Measurements from ENCODE around the gene LRRC61.
"Not testable (repeated sequence)": the region's sequence is repeated elsewhere in the genome, so short reads cannot be mapped to it uniquely, and the experiment has no call there.

Gene LRRC61

DNA sequence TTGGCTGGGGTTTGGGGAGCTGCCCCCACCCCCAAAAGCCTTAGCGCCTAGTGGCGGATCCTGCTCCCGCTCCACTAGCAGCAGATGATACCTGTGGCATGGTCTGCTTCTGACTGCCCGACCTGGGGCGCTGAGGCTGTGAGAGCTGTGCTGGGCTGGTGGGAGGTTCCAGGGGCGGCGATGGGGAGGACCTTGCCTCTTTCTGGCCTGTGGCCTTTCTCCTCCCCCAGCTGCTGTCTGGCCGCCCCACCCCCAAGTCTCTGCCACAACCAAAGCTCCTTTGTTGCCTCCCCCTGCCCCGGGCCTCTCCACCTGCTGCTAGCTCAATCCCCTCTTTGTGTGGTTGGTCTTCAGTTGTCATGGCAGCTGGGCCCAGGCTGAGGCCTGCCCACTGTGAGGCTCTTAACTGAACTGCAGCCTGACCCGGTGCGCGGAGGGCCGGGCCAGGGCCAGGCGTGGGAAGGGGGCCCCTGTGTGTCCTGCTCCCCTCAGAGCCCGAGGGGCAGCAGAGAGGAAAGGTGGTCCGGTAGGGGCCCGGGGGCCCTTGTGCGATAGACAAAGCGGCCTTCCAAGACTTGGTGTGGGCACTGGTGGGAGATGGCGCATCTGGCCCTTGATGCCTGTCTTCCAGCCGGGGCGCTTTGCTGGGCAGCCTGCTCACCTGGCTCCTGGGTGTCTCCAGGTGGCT is 60.7 kb downstream of the LRRC61 start:
- DNase-seq (ENCODE audit: low read depth, low spot score), result peak; percentile 51

DNA sequence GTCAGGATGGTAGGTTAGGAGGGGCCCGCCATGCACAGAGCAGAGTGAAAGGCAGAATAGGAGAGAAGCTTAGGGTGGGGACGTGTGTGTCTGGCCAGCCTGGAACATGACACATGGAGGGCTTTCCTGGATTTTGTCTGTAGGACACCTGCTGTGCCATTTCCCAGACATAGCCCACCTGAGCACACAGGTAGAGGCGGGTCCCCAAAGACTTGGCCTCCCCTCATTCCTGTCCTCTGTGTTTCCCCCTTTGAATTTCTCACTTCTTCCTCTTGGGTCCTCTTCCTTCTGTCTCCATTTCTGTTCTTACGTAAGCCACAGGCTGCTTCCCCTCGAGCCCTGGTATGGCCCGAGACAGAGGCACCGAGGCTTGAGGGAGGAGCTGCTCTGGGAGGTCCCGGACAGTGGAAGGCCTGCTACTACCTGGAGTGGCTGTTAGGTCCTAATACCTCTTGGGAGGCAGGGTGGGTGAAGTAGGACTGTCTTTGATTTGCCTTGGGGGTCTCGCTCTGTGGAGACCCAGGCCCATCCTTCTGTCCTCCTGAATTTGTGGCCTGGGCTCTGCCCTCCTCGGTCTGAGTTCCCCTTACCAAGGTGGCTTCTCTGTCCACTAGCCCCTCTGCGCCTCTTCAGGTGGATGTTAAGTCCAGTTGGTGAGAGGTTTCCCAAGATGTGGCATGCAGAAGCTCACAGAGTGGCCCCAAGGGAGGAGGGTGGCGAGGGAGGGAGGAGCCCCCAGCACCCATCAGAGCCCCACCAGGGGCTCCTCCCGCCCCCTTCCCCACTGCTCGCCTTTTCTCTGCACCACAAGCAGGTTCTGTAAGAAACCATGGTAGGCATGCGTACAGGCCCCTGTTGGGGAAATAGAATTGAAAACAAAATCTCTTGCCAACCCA is 61.5 kb downstream of the LRRC61 start:
- no peak for DNase-seq (ENCODE audit: low read depth, low spot score)

DNA sequence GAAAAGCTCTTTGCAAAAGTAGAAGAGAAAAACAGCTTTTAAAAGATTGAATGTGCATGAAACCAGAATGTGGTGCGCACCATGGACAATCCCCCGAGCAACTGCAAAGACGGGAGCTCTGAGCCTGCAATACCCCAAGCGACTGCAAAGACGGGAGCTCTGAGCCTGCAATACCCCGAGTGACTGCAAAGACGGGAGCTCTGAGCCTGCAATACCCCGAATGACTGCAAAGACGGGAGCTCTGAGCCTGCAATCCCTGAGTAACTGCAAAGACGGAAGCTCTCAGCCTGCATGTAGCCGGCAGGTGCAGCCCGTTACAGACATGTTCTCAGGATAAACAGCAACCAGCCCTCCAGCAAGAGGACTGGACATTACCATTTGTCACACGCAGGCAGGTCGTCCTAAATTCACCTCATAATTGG is 62.2 kb downstream of the LRRC61 start:
- DNase-seq (ENCODE audit: low read depth, low spot score), result no peak

DNA sequence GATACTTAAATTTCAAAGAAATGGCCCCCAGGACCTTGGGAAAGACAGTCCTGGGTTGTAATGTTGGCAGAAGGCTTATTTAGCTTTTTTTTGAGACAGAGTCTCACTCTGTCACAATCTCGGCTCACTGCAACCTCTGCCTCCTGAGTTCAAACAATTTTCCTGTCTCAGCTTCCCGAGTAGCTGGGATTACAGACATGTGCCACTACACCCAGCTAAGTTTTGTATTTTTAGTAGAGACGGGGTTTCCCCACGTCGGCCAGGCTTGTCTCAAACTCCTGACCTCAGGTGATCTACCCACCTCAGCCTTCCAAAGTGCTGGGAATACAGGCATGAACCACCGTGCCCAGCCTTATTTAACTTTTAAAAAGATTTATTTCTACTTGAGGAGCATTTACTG is 62.7 kb downstream of the LRRC61 start:
- DNase-seq (ENCODE audit: low read depth, low spot score), result not testable (repeated sequence)
